Stimulated activated CD4-positive, alpha-beta T cell treated with anti-CD3 and anti-CD28 coated beads, Interleukin-12 subunit alpha, Interleukin-12 subunit beta, amount 100 ng/mL, for 24 hours (primary cell): Measurements from ENCODE around the gene MORC4.

Source experiments
- DNase-seq, 2 experiments: peaks; one replicate each; pipeline ENCODE4 v3.0.0-alpha.2; 2020; ENCODE audit warnings: low read depth in 2 of 2

Gene MORC4

DNA sequence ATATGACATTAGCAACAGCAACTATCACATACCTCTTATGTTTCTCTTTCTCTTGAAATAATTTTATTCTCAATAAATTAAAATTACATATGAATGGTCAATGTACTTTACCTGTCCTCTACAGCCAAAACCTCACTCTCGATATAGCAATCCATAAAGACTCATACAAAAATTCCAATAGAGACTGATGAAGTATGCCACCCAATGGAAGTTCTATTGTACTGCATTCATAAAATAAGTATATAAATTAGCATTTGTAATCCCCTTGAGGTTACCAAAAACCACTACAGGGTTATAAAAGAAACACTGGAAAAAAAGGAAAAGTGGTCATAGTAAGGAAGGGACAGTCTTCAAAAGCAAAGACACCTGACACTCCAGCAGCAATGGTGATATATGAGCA is 47.0 kb downstream of the MORC4 start:
- no peak for DNase-seq

DNA sequence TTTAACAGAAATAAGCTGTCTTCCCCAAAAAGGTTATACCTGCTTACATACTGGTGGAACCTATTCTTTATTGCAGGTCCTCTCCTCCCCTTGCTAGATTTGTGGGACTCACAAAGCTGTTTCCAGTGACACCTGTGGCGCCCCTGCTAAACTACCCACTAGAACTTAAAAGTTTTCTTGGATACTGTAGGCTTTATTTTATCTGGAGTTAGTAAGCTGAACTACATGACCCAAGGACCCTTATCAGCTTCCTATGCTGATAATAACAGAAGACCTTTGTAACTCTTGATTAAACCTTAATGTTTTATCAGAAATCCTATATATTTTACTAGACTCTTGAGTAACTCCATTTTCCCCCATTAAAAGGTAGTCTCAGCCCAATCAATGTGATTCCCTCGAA is 47.5 kb downstream of the MORC4 start:
- DNase-seq: no peak

DNA sequence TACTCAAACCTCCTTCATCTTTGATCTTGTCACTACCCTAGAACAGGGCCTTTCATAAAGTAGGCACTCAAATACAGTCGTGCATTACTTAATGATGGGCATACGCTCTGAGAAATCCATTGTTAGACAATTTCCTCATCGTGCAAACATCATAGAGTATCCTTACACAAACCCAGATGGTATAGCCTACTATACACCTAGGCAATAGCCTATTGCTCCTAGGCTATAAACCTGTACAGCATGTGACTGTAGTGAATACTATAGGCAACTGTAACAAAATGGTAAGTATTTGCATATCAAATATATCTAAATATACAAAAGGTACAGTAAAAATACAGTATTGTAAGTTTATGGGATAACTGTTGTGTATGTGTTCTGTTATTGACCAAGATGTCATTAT is 47.9 kb downstream of the MORC4 start:
- no peak for DNase-seq

DNA sequence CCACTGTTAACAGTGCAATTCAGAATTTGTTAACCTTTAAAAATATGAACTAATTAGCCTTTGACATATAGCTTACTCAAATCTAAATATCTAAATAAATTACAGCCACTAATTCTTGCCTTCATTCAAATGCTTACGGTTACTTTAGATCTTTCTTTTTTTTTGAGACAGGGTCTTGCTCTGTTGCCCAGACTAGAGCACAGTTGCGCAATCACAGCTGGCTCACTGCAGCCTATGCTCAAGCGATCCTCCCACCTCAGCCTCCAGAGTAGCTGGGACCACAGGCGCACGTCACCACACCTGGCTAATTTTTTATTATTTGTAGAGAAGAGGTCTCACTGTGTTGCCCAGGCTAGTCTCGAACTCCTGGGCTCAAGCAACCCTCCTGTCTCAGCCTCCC is 48.8 kb downstream of the MORC4 start:
- no peak for DNase-seq

DNA sequence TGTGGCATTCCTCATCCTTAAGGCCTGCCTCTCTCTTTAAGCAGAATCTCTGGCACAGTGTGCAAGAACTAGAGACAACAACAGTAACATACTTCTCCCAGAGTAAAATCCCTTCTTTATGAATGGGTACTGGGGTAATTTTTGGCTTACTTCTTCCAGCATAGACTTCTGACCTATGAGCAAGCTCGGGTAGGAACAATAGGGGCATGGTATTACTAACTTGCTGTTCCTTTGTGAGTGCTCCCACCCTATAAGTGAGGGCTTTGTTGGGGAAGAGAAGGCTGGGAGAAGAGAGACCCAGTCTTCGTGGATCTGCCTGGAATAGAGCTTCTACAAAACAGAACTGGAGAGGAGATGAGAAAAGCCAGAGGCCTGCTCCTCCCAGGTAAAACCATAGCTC is 49.6 kb downstream of the MORC4 start:
- no peak for DNase-seq

DNA sequence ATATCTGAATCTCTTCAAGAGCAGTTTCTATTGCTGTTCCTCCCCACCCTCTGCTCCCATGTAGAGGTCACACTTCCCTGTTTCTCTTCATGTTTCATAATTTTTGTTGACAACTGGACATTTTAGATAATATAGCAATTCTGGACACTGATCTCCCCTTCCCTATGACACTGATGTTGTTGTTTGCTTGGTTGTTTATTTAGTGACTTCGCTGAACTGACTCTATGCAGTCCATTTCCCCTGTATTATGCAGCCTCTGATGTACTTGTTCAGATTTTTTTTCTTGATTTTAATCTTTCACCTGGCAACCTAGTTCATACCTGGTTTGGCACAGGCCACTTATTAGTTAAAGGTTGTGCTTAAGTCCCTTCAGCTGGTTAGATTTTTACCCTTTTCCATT is 50.6 kb downstream of the MORC4 start:
- no peak for DNase-seq

DNA sequence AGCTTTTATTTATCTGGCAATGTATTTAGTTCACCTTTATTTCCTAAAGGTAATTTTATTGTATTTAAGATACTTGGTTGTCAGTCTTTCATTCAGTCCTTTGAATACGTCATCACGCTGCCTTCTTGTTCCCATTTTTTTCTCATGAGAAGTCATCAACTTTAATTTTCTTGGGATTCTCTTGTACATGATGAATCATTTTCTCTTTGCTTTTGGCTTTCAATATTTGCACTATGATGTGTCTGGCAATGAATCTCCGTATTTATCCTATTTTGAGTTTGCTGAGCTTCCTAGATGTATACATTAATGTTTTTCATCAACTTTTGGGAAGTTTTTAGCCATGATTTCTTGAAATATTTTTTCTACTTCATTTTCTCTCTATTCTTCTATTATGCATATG is 51.4 kb downstream of the MORC4 start:
- DNase-seq: no peak

DNA sequence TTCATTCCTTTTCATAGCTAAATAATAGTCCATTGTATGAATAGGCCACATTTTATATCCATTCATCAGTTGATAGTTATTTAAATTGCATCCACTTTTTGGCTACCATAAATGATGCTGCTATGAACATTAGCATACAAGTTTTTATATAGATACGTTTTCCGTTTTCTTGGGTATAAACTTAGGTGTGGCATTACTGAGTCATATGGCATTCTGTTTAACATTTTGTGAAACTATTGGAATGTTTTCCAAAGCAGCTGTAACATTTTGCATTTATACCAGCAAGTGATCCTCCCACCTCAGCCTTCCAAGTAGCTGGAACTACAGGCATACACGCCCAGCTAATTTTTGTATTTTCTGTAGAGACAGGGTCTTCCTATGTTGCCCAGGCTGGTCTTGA is 53.5 kb downstream of the MORC4 start:
- no peak for DNase-seq

DNA sequence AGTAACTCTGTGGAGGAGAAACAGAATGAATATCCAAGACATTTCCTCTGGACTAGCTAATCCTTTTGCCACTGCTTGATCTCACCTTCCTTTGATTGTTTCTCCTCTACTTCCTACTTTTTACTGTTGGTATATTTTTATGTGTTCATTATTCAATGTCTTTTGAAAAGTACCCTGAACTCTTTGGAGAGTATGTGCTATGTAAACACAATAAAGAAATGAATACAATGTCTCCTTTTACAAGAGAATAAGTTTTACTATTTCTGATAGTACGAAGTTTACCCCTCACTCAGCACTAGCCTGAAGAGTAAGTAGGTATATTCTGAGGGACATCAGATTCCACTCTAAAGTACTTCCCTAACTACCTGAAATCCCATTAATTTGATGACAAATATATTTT is 59.9 kb downstream of the MORC4 start:
- DNase-seq: no peak

DNA sequence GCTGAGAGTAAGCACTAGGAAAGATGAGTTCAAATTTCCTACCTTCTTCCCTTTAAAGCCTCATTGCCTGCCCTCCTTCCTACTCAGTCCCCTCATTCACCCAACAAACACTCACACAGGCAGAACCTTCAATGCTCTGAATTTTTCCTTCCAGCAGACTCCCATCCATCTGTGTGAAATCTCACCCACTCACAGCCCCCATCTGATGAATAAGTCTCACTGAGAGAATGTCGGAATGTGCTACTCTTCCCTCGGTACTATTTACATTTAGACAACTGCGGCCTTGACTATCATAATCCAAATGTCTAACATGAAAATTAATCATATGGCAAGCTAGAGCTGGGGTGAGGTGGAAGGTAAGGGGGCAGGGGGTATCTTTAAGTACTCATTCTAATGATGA is 60.4 kb downstream of the MORC4 start:
- no peak for DNase-seq

DNA sequence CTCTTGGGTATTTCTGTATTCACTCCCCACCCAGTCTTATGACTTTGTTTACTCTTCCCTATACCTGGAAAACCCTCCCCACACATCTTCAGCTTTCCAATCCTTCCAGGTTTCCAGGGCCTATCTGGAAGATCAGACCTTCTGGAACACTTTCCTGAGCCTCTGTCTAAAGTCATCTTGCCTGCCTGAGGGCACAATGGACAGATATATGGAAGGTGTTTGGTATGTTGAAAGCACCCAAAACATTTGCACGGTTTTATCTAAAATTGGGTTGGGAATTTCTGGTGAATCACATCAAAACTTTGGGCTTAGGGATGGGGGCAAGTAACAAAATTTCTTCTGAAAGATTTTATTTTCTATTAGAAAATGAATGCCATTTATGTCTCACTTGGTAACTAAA is 63.8 kb downstream of the MORC4 start:
- no peak for DNase-seq

DNA sequence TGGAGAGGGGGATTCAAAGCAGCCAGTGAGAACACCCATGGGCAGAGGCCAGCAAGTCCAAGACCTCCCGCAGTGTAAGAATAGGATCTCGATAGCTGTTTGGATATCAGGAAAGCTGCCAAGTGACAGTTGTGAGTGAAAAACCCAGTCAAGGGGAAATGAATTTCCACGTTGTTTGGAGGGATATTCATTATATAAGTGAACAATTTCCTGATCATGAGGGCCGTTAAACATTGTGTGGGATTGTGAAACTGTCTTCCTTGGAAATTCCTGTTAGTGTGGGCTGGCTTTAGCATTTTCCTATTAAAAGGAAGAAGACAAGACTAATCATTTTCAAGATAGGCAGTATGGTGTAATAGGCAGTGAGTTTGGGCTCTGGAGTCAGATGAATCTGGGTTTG is 64.8 kb downstream of the MORC4 start:
- no peak for DNase-seq

DNA sequence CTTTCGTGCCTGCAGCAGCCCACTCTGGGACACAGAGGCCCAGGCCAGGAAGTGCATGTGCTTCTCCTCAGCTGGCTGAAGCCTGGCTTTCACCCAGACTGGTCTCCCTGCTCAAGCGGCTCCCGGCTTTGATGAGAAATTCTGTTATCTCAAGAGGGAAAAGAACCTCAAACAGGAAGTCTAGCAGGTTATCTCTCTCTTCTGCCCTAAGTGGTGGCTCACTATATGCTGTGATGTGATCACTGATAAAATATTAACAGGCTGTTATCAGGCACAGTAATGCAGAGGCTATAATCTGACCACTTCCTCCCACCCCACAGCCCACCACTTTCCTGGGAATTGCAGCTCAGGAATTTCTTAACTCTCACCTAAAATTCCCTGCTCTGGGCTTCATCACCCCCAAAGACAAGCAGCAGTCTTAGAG is 66.5 kb downstream of the MORC4 start:
- DNase-seq: no peak

DNA sequence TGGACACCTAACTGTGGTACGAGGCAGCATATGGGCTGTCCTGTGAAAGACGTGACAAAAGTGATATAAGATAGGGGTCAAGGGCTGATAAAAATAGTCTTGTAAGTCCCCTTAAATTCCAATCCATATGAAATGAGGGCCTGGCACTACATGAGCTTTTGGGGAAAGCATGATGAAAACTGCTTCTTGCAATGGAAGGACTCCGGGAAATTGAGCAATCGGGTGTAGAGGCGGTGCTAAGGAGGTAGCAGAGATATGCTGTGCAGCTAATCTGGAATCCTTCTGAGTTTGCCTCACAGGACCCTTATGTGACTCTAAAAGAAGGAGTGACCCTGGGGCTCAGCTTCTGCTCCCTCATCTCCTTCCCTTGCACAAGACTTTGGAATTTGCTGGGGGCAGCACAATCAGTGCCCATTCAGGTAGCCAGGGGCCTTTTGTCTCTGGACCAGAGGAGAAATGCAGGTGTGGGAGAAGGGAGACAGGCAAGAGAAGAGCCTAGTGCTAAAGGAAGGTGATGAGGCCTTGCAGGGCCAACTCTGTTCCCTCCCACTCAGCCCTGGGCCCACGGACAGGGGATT is 67.0 kb downstream of the MORC4 start:
- no peak for DNase-seq

DNA sequence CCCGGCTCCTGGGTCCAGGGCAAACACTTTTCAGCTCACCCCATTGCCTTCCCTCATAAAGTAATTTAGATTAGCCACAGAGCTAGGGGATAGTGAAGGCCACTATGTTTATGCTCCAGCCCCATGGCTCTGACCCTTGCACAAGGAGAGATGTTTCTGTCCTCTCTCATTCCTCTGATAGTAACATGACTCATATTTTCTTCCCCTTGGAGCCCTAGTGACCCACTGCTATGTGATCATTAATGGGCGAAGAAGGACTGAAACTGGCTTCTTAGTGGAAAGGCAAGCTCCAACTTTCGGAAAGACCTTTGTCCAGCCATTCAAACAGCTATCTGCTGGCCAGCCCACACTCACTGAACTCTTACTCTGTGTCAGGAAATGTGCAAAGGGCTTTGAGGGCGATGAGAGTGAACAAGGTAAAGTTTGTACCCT is 67.5 kb downstream of the MORC4 start:
- DNase-seq: no peak

DNA sequence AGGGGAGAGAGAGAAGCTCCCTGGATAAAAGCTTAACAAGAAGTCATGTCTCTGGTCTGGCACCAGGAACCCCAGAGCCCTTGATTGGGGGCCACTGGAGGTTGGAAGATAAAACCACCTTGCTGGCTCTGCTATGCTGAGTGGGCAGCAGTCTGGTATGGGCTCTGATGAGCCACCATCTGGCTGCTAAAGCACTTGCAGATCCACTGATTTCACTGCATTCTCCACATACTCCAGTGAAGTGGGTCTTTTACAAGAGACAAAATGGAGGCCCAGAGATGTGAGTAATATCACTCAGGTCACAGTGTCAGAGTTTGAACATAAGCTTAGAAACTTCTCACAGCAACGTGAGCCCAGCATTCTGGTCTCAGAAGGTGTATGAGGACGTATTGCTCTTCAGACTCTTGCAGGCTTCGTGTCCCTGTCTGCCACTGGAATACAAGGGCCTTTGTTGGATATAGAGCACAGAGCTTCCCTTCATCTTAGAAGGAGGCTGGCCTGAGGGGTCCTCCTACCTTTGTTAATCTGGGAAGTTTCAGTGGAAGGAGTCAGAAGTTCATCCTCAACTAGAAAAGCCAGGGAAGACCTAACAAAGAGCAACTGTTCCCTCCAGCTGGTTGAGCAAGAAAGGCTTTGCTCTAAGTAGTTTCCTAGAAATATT is 68.1 kb downstream of the MORC4 start:
- no peak for DNase-seq

DNA sequence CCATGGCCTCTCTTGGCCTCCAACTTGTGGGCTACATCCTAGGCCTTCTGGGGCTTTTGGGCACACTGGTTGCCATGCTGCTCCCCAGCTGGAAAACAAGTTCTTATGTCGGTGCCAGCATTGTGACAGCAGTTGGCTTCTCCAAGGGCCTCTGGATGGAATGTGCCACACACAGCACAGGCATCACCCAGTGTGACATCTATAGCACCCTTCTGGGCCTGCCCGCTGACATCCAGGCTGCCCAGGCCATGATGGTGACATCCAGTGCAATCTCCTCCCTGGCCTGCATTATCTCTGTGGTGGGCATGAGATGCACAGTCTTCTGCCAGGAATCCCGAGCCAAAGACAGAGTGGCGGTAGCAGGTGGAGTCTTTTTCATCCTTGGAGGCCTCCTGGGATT is 71.8 kb downstream of the MORC4 start:
- no peak for DNase-seq

DNA sequence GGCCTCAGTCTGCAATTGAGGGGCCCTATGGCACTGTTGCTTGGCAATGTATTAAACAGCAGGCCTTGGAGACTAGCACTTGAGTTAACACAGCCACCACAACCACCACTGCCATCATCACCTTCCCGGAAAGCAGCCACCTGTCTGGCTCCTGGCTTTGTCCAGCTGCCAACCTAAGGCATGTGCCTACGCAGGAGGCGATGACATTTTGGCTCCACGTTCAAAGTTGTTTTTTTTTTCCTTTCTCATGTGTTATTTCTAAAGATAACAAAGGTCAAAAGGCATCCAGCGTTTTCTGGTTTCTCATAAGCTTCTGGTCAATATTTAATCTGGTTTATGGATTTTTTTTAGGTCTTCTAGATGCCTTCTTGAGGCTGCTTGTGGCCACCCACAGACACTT is 72.3 kb downstream of the MORC4 start:
- no peak for DNase-seq

DNA sequence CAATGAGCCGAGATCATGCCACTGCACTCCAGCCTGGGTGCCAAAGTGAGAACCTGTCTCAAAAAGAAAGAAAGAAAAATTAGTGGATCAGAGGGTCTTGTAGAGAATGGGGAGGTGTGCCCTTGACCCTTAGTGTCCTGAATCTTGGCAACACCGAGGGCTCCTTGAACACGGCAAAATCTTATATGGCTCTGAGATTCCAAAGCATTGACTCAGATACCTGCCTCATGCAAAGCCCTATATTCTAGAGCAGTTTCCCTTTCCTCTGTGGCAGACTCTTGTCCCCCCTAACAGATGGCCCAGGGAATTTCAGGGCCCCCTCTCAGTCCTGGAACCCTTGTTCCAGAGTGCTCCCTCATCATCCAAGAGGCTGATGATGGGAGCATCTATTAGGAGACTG is 73.0 kb downstream of the MORC4 start:
- DNase-seq: no peak

DNA sequence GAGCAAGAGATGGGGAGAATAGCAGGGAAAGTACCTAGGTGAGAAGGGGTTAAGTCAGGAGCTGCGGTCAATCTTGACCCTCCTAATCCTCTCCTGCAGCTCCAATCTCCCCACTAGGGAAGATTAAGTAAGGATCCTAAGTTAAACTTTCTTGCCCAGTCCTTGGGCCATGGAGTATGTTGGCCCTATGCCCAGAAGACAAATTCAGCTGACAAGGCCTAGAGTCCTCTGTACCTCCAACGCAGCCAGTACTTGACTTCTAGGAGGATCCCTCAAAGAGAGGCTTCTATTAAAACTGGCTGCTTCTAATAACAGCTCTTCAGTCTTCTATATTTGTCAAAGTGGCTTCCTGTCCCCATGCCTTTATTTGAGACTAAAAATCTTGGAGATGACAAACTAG is 78.4 kb downstream of the MORC4 start:
- no peak for DNase-seq

DNA sequence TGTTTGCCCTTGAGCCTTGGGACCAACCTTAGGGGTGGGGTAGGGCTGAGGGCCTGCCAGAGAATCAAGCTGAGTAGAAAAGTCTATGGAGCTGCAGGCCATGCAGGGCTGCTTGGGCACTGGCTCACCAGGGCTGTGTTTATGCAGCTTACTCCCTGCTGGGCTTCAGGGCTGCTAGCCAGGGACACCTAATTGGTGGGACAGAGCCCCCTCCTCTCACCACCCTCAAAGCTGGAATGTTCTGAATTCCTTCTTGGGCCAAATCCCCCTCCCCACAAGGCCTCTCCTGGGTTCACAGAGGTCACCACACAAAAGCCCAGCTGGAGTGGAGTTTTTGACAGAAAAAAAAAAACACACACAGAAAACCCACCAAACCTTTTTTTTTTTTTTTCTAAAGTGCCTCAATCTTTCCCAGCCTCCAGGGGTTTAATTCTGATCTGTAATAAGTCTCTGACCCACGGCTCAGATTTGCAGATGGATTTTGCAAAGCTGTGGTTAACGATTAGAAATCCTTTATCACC is 80.0 kb downstream of the MORC4 start, which contains the start of gene CLDN2:
Gene CLDN2 (plus strand): TSS at position 471 of the 521 bp plus-strand sequence. CDS start 7,827 bp downstream, outside the sequence.
- DNase-seq: no peak

DNA sequence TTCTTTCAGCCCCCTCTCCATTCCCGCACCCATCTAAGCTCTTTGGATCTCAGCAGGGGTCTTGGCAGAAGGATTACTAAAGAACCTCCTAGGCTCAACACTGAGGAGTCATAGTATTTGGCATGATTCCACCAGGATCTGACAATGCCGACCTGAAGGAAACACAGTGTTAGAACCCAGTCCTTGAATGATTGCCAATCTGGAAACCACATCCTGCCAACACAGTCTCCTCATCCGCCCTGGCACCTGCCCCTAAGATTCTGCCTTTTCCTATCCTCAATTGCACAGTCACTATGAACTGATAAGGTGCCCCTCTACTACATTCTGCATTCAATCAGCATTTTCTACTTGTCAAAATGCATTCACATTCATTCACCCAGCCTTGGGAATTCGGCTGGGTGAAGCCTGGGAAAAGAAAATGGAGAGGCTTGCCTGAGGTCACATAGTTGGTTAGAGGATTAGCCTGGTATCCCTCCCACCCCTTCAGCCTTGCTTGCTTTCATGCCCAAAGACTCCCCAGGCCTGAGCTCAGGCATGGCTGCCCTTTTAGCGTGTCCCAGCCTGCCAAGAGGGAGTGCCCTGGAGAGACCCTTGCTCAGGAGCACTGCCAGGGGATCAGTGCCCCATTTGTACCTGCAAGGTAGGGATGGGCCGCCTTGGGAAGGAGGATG is 82.0 kb downstream of the MORC4 start:
- DNase-seq: no peak

DNA sequence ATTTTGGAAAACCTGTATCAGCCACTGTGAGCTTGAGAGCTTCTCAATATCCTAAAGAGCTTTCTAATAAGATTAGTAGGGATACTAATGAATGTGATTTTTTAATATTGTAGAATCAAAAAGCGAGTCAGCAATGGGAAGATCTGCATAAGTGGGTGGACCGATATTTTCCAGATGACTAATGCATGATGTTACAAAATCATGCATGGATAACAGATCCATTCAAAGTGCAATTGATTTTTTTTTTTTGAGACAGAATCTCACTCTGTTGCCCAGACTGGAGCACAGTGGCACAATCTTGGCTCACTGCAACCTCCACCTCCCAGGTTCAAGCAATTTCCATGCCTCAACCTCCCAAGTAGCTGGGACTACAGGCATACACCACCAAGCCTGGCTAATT is 87.1 kb downstream of the MORC4 start:
- no peak for DNase-seq
